GM23338 (cell line): ENCODE measurements around the gene KIF18B. TPM values are rescaled to one million over a fixed set of nuclear protein-coding genes. Genes with fewer than 3 reads are reported as not detected.

Experiments
- ATAC-seq: fragments of 200-7000 bp; cut with Tn5 transposase; 3 replicates; pipeline ENCODE4 v1.9.1; 2020
- DNase-seq: peaks from one replicate; pipeline ENCODE4 v3.0.0-alpha.2; 2015; ENCODE audit warnings: low spot score
- H2AFZ ChIP-seq: fragments of 200-600 bp; sonication (generic); 2 replicates; pipeline ENCODE4 v1.8.0; 2016; ENCODE audit warnings: antibody characterized with exemption, mild to moderate bottlenecking, moderate library complexity
- H3F3A ChIP-seq: fragments of 200-600 bp; sonication (generic); replicated peaks from 2 replicates; pipeline ENCODE4 v1.8.0; 2017; ENCODE audit warnings: antibody characterized with exemption, mixed run types, low read depth
- H3K27ac ChIP-seq: fragments of 200-600 bp; sonication (generic); 2 replicates; pipeline ENCODE4 v1.6.1; 2016; ENCODE audit warnings: low read depth
- H3K27me3 ChIP-seq: fragments of 200-600 bp; sonication (generic); 2 replicates; pipeline ENCODE4 v1.8.0; 2016; ENCODE audit warnings: mild to moderate bottlenecking, mixed run types, moderate library complexity; ENCODE audit not compliant: insufficient read depth
- H3K36me3 ChIP-seq: fragments of 200-600 bp; sonication (generic); 2 replicates; pipeline ENCODE4 v1.8.0; 2016; ENCODE audit warnings: mild to moderate bottlenecking; ENCODE audit not compliant: insufficient read depth
- H3K4me1 ChIP-seq: fragments of 200-600 bp; sonication (generic); 2 replicates; pipeline ENCODE4 v1.8.0; 2016; ENCODE audit warnings: mild to moderate bottlenecking, moderate library complexity; ENCODE audit not compliant: insufficient read depth
- H3K4me2 ChIP-seq: fragments of 200-600 bp; sonication (generic); 2 replicates; pipeline ENCODE4 v1.7.1; 2017; ENCODE audit warnings: mixed run types
- H3K4me3 ChIP-seq: fragments of 200-600 bp; sonication (generic); 2 replicates; pipeline ENCODE4 v1.6.1; 2016; ENCODE audit warnings: mixed run types
- H3K79me2 ChIP-seq: fragments of 200-600 bp; sonication (generic); replicated peaks from 2 replicates; pipeline ENCODE4 v1.8.0; 2017; ENCODE audit warnings: mild to moderate bottlenecking; ENCODE audit not compliant: insufficient read depth
- H3K9me2 ChIP-seq: fragments of 200-600 bp; sonication (generic); 2 replicates; pipeline ENCODE4 v1.8.0; 2017; ENCODE audit not compliant: insufficient read depth
- H4K20me1 ChIP-seq: fragments of 200-600 bp; sonication (generic); replicated peaks from 2 replicates; pipeline ENCODE4 v1.8.0; 2017; ENCODE audit warnings: mild to moderate bottlenecking; ENCODE audit not compliant: insufficient read depth
- H3K27ac Mint-ChIP-seq: 2 replicates; pipeline ENCODE4 v1.8.0; 2020; ENCODE audit warnings: inconsistent platforms, mild to moderate bottlenecking, moderate library complexity, mixed read lengths
- H3K27me3 Mint-ChIP-seq: 3 replicates; pipeline ENCODE4 v1.8.0; 2022; ENCODE audit warnings: low read depth, mild to moderate bottlenecking, moderate library complexity, mixed read lengths, inconsistent platforms; ENCODE audit not compliant: insufficient read depth, poor library complexity
- H3K36me3 Mint-ChIP-seq: 3 replicates; pipeline ENCODE4 v1.8.0; 2021; ENCODE audit warnings: low read depth, mild to moderate bottlenecking, inconsistent platforms, moderate library complexity, mixed read lengths
- H3K4me1 Mint-ChIP-seq: 3 replicates; pipeline ENCODE4 v1.8.0; 2020; ENCODE audit warnings: mild to moderate bottlenecking, inconsistent platforms, mixed read lengths
- H3K4me3 Mint-ChIP-seq: 3 replicates; pipeline ENCODE4 v1.8.0; 2021; ENCODE audit warnings: moderate library complexity, mild to moderate bottlenecking, inconsistent platforms, mixed read lengths
- H3K9me3 Mint-ChIP-seq: 3 replicates; pipeline ENCODE4 v1.8.0; 2020; ENCODE audit warnings: moderate library complexity, mild to moderate bottlenecking, inconsistent platforms, mixed read lengths
- CREB1 ChIP-seq: fragments of 250-450 bp; sonication (Bioruptor Pico); IDR thresholded peaks from 2 replicates; pipeline ENCODE4 v1.5.0; 2020; ENCODE audit warnings: low read depth, mild to moderate bottlenecking, moderate library complexity
- EZH2 ChIP-seq: fragments of 200-600 bp; sonication (generic); IDR thresholded peaks from one replicate; pipeline ENCODE4 v1.8.0; 2017; ENCODE audit warnings: antibody characterized with exemption, mild to moderate bottlenecking, low read depth; ENCODE audit not compliant: unreplicated experiment
- EZH2phosphoT487 ChIP-seq: fragments of 200-600 bp; sonication (generic); IDR thresholded peaks from one replicate; pipeline ENCODE4 v1.8.1; 2018; ENCODE audit warnings: antibody characterized with exemption; ENCODE audit not compliant: unreplicated experiment
- JUNB ChIP-seq: IDR thresholded peaks from one replicate; pipeline ENCODE4 v1.6.1; 2016; ENCODE audit warnings: antibody characterized with exemption; ENCODE audit not compliant: unreplicated experiment
- NANOG ChIP-seq: IDR thresholded peaks from 2 replicates; pipeline ENCODE4 v1.6.1; 2016; ENCODE audit warnings: antibody characterized with exemption, borderline replicate concordance
- POLR2AphosphoS5 ChIP-seq: IDR thresholded peaks from 2 replicates; pipeline ENCODE4 v1.6.1; 2016; ENCODE audit warnings: antibody characterized with exemption, low read depth
- STAT1 ChIP-seq: IDR thresholded peaks from one replicate; pipeline ENCODE4 v1.6.1; 2016; ENCODE audit warnings: antibody characterized with exemption; ENCODE audit not compliant: unreplicated experiment
- ZNF331 ChIP-seq: fragments of 250-450 bp; sonication (Bioruptor Pico); IDR thresholded peaks from 2 replicates; pipeline ENCODE4 v1.5.0; 2020; ENCODE audit warnings: low read depth, mild to moderate bottlenecking, moderate library complexity
- polyA plus RNA-seq: library from polyadenylated mRNA; unstranded; fragments of >200 nt; fragmentation: Nextera tagmentation; extraction: Ambion mirVana; gene quantifications from 2 replicates; pipeline ENCODE4 v1.2.1, GENCODE V29; 2016
- total RNA-seq: library from RNA; depleted of rRNA; stranded (reverse); fragments of >200 nt; shearing (Covaris generic); gene quantifications from 2 replicates; pipeline ENCODE4 v1.2.3, GENCODE V29; 2014
- TF ChIP-seq, protein P1 (sequence below): IDR thresholded peaks from one replicate; pipeline ENCODE4 v1.6.1; 2018; ENCODE audit warnings: antibody characterized with exemption; ENCODE audit not compliant: unreplicated experiment
- TF ChIP-seq, protein P2 (sequence below): fragments of 250-450 bp; sonication (Bioruptor Pico); IDR thresholded peaks from 2 replicates; pipeline ENCODE4 v1.5.0; 2020; ENCODE audit warnings: mild to moderate bottlenecking, moderate library complexity
- TF ChIP-seq, protein P3 (sequence below): IDR thresholded peaks from 2 replicates; pipeline ENCODE4 v1.6.1; 2016; ENCODE audit warnings: antibody characterized with exemption
- TF ChIP-seq, protein P4 (sequence below), 2 experiments: fragments of 200-600 bp in 1 of 2; sonication (generic) in 1 of 2; conservative IDR thresholded peaks; 2 replicates each; pipeline versions ENCODE4 v1.5.1 to v1.6.1; 2016 to 2017; ENCODE audit warnings: antibody characterized with exemption in 2 of 2, low read depth in 2 of 2, mild to moderate bottlenecking in 2 of 2, moderate library complexity in 1 of 2

The KIF18B gene
- total and polyA plus RNA-seq, 2 experiments from 2014 or later, result 14.1 to 28.4 TPM

DNA sequence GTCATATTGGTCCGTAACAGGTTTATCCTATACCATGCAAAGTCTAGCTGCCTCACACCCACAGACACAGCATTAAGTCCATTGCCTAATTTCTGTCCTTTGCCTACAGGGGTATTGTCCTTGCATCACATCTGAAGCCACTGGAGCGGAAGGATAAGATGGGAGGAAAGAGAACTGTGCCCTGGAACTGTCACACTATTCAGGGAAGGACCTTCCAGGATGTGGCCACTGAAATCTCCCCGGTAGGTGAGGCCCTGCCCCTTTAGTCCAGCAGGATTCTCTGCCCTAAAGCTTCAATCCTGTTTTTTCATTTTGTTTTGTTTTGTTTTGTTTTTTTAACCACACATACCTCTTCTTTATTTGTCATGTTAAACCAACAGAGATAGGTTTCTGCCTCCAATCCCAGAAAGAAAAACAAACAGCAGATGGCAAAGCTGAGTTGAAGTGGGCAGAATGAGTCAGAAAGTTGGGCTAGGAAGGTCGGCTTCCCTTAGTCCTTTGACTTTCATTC lies 46.1 kb downstream of the KIF18B start:
- H3K36me3 Mint-ChIP-seq, result no peaks in the 10 kb centered on the region; the same call in 2 of the 3 replicates
- H3F3A ChIP-seq, result no peaks in the 10 kb centered on the region; the same call in 1 of the 2 replicates
- H3K36me3 ChIP-seq, result no peaks in the 10 kb centered on the region
- peaks cover 17% of the 10 kb centered on the region for H3K4me1 Mint-ChIP-seq
- H3K9me3 Mint-ChIP-seq, result no peaks in the 10 kb centered on the region
- no peak overlapping the region for H3K27ac Mint-ChIP-seq
- ATAC-seq (no peak), DNase-seq (no peak)
- H3K27me3 ChIP-seq, result no peaks in the 10 kb centered on the region
- peaks cover 21% of the 10 kb centered on the region for H3K27me3 Mint-ChIP-seq
- H4K20me1 ChIP-seq, result peaks cover 3% of the 10 kb centered on the region; the same call in 1 of the 2 replicates
- no peak overlapping the region for H2AFZ ChIP-seq
- no peak overlapping the region for H3K27ac ChIP-seq
- H3K9me2 ChIP-seq, result no peaks in the 10 kb centered on the region
- no peak overlapping the region for H3K4me3 ChIP-seq
- H3K4me1 ChIP-seq, result peaks cover 14% of the 10 kb centered on the region; the same call in 1 of the 2 replicates
- H3K4me2 ChIP-seq, result no peak overlapping the region
- H3K4me3 Mint-ChIP-seq, result no peak overlapping the region
- peaks cover 26% of the 10 kb centered on the region for H3K79me2 ChIP-seq
- TF ChIP-seq STAT1, result no peak
- TF ChIP-seq CREB1 (CRISPR knock-in tag), result no peak
- no peak for TF ChIP-seq JUNB
- TF ChIP-seq POLR2AphosphoS5, result no peak
- TF ChIP-seq, protein P1, sequence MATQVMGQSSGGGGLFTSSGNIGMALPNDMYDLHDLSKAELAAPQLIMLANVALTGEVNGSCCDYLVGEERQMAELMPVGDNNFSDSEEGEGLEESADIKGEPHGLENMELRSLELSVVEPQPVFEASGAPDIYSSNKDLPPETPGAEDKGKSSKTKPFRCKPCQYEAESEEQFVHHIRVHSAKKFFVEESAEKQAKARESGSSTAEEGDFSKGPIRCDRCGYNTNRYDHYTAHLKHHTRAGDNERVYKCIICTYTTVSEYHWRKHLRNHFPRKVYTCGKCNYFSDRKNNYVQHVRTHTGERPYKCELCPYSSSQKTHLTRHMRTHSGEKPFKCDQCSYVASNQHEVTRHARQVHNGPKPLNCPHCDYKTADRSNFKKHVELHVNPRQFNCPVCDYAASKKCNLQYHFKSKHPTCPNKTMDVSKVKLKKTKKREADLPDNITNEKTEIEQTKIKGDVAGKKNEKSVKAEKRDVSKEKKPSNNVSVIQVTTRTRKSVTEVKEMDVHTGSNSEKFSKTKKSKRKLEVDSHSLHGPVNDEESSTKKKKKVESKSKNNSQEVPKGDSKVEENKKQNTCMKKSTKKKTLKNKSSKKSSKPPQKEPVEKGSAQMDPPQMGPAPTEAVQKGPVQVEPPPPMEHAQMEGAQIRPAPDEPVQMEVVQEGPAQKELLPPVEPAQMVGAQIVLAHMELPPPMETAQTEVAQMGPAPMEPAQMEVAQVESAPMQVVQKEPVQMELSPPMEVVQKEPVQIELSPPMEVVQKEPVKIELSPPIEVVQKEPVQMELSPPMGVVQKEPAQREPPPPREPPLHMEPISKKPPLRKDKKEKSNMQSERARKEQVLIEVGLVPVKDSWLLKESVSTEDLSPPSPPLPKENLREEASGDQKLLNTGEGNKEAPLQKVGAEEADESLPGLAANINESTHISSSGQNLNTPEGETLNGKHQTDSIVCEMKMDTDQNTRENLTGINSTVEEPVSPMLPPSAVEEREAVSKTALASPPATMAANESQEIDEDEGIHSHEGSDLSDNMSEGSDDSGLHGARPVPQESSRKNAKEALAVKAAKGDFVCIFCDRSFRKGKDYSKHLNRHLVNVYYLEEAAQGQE, result no peak
- no peak for TF ChIP-seq ZNF331 (CRISPR knock-in tag)
- TF ChIP-seq, protein P2, sequence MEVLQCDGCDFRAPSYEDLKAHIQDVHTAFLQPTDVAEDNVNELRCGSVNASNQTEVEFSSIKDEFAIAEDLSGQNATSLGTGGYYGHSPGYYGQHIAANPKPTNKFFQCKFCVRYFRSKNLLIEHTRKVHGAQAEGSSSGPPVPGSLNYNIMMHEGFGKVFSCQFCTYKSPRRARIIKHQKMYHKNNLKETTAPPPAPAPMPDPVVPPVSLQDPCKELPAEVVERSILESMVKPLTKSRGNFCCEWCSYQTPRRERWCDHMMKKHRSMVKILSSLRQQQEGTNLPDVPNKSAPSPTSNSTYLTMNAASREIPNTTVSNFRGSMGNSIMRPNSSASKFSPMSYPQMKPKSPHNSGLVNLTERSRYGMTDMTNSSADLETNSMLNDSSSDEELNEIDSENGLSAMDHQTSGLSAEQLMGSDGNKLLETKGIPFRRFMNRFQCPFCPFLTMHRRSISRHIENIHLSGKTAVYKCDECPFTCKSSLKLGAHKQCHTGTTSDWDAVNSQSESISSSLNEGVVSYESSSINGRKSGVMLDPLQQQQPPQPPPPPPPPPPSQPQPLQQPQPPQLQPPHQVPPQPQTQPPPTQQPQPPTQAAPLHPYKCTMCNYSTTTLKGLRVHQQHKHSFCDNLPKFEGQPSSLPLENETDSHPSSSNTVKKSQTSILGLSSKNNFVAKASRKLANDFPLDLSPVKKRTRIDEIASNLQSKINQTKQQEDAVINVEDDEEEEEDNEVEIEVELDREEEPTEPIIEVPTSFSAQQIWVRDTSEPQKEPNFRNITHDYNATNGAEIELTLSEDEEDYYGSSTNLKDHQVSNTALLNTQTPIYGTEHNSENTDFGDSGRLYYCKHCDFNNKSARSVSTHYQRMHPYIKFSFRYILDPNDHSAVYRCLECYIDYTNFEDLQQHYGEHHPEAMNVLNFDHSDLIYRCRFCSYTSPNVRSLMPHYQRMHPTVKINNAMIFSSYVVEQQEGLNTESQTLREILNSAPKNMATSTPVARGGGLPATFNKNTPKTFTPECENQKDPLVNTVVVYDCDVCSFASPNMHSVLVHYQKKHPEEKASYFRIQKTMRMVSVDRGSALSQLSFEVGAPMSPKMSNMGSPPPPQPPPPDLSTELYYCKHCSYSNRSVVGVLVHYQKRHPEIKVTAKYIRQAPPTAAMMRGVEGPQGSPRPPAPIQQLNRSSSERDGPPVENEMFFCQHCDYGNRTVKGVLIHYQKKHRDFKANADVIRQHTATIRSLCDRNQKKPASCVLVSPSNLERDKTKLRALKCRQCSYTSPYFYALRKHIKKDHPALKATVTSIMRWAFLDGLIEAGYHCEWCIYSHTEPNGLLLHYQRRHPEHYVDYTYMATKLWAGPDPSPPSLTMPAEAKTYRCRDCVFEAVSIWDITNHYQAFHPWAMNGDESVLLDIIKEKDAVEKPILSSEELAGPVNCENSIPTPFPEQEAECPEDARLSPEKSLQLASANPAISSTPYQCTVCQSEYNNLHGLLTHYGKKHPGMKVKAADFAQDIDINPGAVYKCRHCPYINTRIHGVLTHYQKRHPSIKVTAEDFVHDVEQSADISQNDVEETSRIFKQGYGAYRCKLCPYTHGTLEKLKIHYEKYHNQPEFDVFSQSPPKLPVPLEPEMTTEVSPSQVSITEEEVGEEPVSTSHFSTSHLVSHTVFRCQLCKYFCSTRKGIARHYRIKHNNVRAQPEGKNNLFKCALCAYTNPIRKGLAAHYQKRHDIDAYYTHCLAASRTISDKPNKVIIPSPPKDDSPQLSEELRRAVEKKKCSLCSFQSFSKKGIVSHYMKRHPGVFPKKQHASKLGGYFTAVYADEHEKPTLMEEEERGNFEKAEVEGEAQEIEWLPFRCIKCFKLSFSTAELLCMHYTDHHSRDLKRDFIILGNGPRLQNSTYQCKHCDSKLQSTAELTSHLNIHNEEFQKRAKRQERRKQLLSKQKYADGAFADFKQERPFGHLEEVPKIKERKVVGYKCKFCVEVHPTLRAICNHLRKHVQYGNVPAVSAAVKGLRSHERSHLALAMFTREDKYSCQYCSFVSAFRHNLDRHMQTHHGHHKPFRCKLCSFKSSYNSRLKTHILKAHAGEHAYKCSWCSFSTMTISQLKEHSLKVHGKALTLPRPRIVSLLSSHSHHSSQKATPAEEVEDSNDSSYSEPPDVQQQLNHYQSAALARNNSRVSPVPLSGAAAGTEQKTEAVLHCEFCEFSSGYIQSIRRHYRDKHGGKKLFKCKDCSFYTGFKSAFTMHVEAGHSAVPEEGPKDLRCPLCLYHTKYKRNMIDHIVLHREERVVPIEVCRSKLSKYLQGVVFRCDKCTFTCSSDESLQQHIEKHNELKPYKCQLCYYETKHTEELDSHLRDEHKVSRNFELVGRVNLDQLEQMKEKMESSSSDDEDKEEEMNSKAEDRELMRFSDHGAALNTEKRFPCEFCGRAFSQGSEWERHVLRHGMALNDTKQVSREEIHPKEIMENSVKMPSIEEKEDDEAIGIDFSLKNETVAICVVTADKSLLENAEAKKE (CRISPR knock-in tag), result no peak
- TF ChIP-seq NANOG, result no peak
- TF ChIP-seq, protein P3, sequence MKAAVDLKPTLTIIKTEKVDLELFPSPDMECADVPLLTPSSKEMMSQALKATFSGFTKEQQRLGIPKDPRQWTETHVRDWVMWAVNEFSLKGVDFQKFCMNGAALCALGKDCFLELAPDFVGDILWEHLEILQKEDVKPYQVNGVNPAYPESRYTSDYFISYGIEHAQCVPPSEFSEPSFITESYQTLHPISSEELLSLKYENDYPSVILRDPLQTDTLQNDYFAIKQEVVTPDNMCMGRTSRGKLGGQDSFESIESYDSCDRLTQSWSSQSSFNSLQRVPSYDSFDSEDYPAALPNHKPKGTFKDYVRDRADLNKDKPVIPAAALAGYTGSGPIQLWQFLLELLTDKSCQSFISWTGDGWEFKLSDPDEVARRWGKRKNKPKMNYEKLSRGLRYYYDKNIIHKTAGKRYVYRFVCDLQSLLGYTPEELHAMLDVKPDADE, result no peak
- TF ChIP-seq EZH2, result no peak
- TF ChIP-seq, protein P4, sequence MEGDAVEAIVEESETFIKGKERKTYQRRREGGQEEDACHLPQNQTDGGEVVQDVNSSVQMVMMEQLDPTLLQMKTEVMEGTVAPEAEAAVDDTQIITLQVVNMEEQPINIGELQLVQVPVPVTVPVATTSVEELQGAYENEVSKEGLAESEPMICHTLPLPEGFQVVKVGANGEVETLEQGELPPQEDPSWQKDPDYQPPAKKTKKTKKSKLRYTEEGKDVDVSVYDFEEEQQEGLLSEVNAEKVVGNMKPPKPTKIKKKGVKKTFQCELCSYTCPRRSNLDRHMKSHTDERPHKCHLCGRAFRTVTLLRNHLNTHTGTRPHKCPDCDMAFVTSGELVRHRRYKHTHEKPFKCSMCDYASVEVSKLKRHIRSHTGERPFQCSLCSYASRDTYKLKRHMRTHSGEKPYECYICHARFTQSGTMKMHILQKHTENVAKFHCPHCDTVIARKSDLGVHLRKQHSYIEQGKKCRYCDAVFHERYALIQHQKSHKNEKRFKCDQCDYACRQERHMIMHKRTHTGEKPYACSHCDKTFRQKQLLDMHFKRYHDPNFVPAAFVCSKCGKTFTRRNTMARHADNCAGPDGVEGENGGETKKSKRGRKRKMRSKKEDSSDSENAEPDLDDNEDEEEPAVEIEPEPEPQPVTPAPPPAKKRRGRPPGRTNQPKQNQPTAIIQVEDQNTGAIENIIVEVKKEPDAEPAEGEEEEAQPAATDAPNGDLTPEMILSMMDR (conservative IDR thresholded peaks at IDR 0.05; ENCODE audit: low read depth in 2 of 2), result no peak
- no peak for TF ChIP-seq EZH2phosphoT487
